IMR-90 (cell line): ENCODE data around the gene MPP7. TPM values are rescaled to one million over a fixed set of nuclear protein-coding genes. Genes with fewer than 3 reads are reported as not detected.

Experiments used
- ATAC-seq: fragments of 200-7000 bp; cut with Tn5 transposase; 2 replicates; pipeline ENCODE4 v1.9.1; 2020; ENCODE audit warnings: low read depth, mild to moderate bottlenecking, moderate library complexity
- BruUV-seq: library from RNA; stranded (reverse); fragments of 400-500 nt; replicated peaks from 2 replicates; lab custom pipeline; 2021; lab: Mats Ljungman, UMichigan
- CTCF ChIA-PET: fragments of 300-600 bp; formaldehyde crosslinking; extraction: SDS; loops from one replicate; lab custom pipeline; 2021; ENCODE audit warnings: antibody characterized with exemption; lab: Yijun Ruan, JAX
- POLR2A ChIA-PET: fragments of 300-600 bp; sonication (Branson Sonifier 250); formaldehyde crosslinking; loops from one replicate; lab custom pipeline; 2022; ENCODE audit warnings: antibody characterized with exemption; ENCODE audit not compliant: unreplicated experiment; lab: Charles Lee
- DNase-seq: peaks from one replicate; pipeline ENCODE4 v3.0.0; 2013
- H2AFZ ChIP-seq: replicated peaks from 2 replicates; pipeline ENCODE3; 2013; ENCODE audit warnings: low read length, mild to moderate bottlenecking; ENCODE audit not compliant: poor library complexity
- H2AK5ac ChIP-seq: 2 replicates; pipeline ENCODE4 v1.6.1; 2013; ENCODE audit warnings: low read depth, low read length, inconsistent platforms
- H2AK9ac ChIP-seq: replicated peaks from 2 replicates; pipeline ENCODE3; 2013; ENCODE audit warnings: mild to moderate bottlenecking, low read depth, low read length, moderate library complexity; ENCODE audit not compliant: poor library complexity
- H2BK120ac ChIP-seq: 2 replicates; pipeline ENCODE4 v1.6.1; 2013; ENCODE audit warnings: low read depth, low read length, inconsistent platforms
- H2BK15ac ChIP-seq: 3 replicates; pipeline ENCODE4 v1.6.1; 2013; ENCODE audit warnings: low read depth, low read length, inconsistent platforms
- H2BK20ac ChIP-seq: 2 replicates; pipeline ENCODE4 v1.6.1; 2013; ENCODE audit warnings: low read depth, mild to moderate bottlenecking, inconsistent platforms, low read length, moderate library complexity
- H2BK5ac ChIP-seq: 2 replicates; pipeline ENCODE4 v1.6.1; 2013; ENCODE audit warnings: mild to moderate bottlenecking, low read depth, low read length, inconsistent platforms; ENCODE audit not compliant: poor library complexity, severe bottlenecking
- H3K14ac ChIP-seq: replicated peaks from 2 replicates; pipeline ENCODE4 v1.6.1; 2013; ENCODE audit warnings: low read depth, low read length, inconsistent platforms
- H3K18ac ChIP-seq: 2 replicates; pipeline ENCODE4 v1.6.1; 2013; ENCODE audit warnings: low read depth, low read length, control low read depth
- H3K23ac ChIP-seq: 2 replicates; pipeline ENCODE4 v1.6.1; 2013; ENCODE audit warnings: low read depth, low read length, inconsistent platforms
- H3K27ac ChIP-seq: 2 replicates; pipeline ENCODE4 v1.5.1; 2013; ENCODE audit warnings: mild to moderate bottlenecking, control low read depth, low read length; ENCODE audit not compliant: insufficient read depth
- H3K27me3 ChIP-seq: 2 replicates; pipeline ENCODE4 v1.6.1; 2013; ENCODE audit warnings: low read length; ENCODE audit not compliant: control insufficient read depth, insufficient read depth
- H3K36me3 ChIP-seq: 2 replicates; pipeline ENCODE4 v1.6.1; 2013; ENCODE audit warnings: low read length, mixed read lengths; ENCODE audit not compliant: control insufficient read depth, insufficient read depth
- H3K4ac ChIP-seq: 2 replicates; pipeline ENCODE4 v1.6.1; 2013; ENCODE audit warnings: low read depth, low read length, inconsistent platforms
- H3K4me1 ChIP-seq: 2 replicates; pipeline ENCODE4 v1.6.1; 2013; ENCODE audit warnings: low read length, mixed read lengths; ENCODE audit not compliant: control insufficient read depth, insufficient read depth
- H3K4me2 ChIP-seq: 2 replicates; pipeline ENCODE4 v1.6.1; 2013; ENCODE audit warnings: low read depth, mild to moderate bottlenecking, control low read depth, low read length, moderate library complexity
- H3K4me3 ChIP-seq: 2 replicates; pipeline ENCODE4 v1.5.1; 2013; ENCODE audit warnings: low read depth, mild to moderate bottlenecking, control low read depth, low read length, moderate library complexity; ENCODE audit not compliant: insufficient read depth
- H3K56ac ChIP-seq: 2 replicates; pipeline ENCODE4 v1.6.1; 2013; ENCODE audit warnings: low read length, inconsistent platforms; ENCODE audit not compliant: insufficient read depth; ENCODE audit errors: extremely low read depth
- H3K79me1 ChIP-seq, 2 experiments: 2 replicates each; pipeline ENCODE4 v1.6.1; 2013; ENCODE audit warnings: low read length in 2 of 2, inconsistent platforms in 1 of 2, low read depth in 1 of 2
- H3K9ac ChIP-seq: 2 replicates; pipeline ENCODE4 v1.6.1; 2013; ENCODE audit warnings: low read depth, low read length, control low read depth
- H3K9me1 ChIP-seq: 2 replicates; pipeline ENCODE4 v1.6.1; 2013; ENCODE audit warnings: low read length, inconsistent platforms; ENCODE audit not compliant: insufficient read depth
- H3K9me3 ChIP-seq: 2 replicates; pipeline ENCODE4 v1.6.1; 2013; ENCODE audit warnings: low read length; ENCODE audit not compliant: control insufficient read depth, insufficient read depth
- H4K20me1 ChIP-seq: 2 replicates; pipeline ENCODE4 v1.6.1; 2013; ENCODE audit warnings: low read length, inconsistent platforms; ENCODE audit not compliant: insufficient read depth
- H4K5ac ChIP-seq: 2 replicates; pipeline ENCODE4 v1.6.1; 2013; ENCODE audit warnings: mild to moderate bottlenecking, low read depth, low read length, control low read depth
- H4K8ac ChIP-seq, 2 experiments: 2 replicates each; pipeline ENCODE4 v1.6.1; 2013; ENCODE audit warnings: low read depth in 2 of 2, low read length in 2 of 2, control low read depth in 1 of 2, inconsistent platforms in 1 of 2
- H4K91ac ChIP-seq: 2 replicates; pipeline ENCODE4 v1.6.1; 2013; ENCODE audit warnings: low read depth, low read length, inconsistent platforms; ENCODE audit not compliant: insufficient read depth
- BHLHE40 ChIP-seq: fragments of 150-350 bp; IDR thresholded peaks from 2 replicates; pipeline ENCODE4 v1.6.1; 2016; ENCODE audit warnings: mild to moderate bottlenecking, low read depth, low read length
- NFE2L2 ChIP-seq: fragments of 150-350 bp; IDR thresholded peaks from 2 replicates; pipeline ENCODE4 v1.6.1; 2016; ENCODE audit warnings: low read depth, mild to moderate bottlenecking, low read length
- POLR2A ChIP-seq: IDR thresholded peaks from 2 replicates; pipeline ENCODE4 v1.6.1; 2012; ENCODE audit warnings: mild to moderate bottlenecking, low read depth, low read length
- SMC3 ChIP-seq: fragments of 150-350 bp; IDR thresholded peaks from 2 replicates; pipeline ENCODE4 v1.6.1; 2016; ENCODE audit warnings: low read depth, mild to moderate bottlenecking, antibody characterized with exemption, low read length, moderate library complexity
- WGBS, 2 experiments: methylation state at CpG; one replicate each; pipeline versions ENCODE4 v1.1.5 to v1.1.7; 2013; ENCODE audit warnings: missing lambda C conversion rate in 2 of 2; ENCODE audit not compliant: insufficient read length in 1 of 2; ENCODE audit errors: extremely low coverage in 2 of 2; 5-methylcytosine and 5-hydroxymethylcytosine counted together
- dilution Hi-C: fragments of 300-500 bp; cut with HindIII; formaldehyde crosslinking; loops from one replicate; pipeline ENCODE4 v1.14.3; 2018; ENCODE audit warnings: low sequenced_read_pairs; ENCODE audit not compliant: unreplicated experiment
- in situ Hi-C: fragments of 300-500 bp; cut with MboI; formaldehyde crosslinking; loops from 3 replicates; pipeline ENCODE4 v1.14.3; 2019; ENCODE audit warnings: low sequenced_read_pairs, inconsistent platforms, mixed read lengths
- intact Hi-C: fragments of 100-400 bp; cut with micrococcal nuclease; formaldehyde crosslinking; loops from 2 replicates; pipeline ENCODE4 v1.10.0; 2022
- polyA plus RNA-seq, 3 experiments: library from polyadenylated mRNA; depleted of rRNA; stranded (reverse); fragments of >200 nt; gene quantifications; 2 replicates each; pipeline ENCODE4 v1.2.3, GENCODE V29; 2012; ENCODE audit warnings: low replicate concordance in 1 of 3
- total RNA-seq: library from RNA; depleted of rRNA; stranded (reverse); fragments of >200 nt; gene quantifications from 2 replicates; pipeline ENCODE4 v1.2.3, GENCODE V29; 2012
- TF ChIP-seq, protein P1 (sequence below): fragments of 150-350 bp; IDR thresholded peaks from 2 replicates; pipeline ENCODE4 v1.6.1; 2016; ENCODE audit warnings: low read depth, mild to moderate bottlenecking, low read length, moderate library complexity, borderline replicate concordance
- TF ChIP-seq, protein P2 (sequence below): fragments of 150-350 bp; IDR thresholded peaks from 2 replicates; pipeline ENCODE4 v1.6.1; 2017; ENCODE audit warnings: mild to moderate bottlenecking, antibody characterized with exemption, low read length, low read depth

MPP7 gene
- total and polyA plus RNA-seq, 2 of the 4 experiments (the other 2 are of a cell fraction), result 0.39 to 1.4 TPM

DNA sequence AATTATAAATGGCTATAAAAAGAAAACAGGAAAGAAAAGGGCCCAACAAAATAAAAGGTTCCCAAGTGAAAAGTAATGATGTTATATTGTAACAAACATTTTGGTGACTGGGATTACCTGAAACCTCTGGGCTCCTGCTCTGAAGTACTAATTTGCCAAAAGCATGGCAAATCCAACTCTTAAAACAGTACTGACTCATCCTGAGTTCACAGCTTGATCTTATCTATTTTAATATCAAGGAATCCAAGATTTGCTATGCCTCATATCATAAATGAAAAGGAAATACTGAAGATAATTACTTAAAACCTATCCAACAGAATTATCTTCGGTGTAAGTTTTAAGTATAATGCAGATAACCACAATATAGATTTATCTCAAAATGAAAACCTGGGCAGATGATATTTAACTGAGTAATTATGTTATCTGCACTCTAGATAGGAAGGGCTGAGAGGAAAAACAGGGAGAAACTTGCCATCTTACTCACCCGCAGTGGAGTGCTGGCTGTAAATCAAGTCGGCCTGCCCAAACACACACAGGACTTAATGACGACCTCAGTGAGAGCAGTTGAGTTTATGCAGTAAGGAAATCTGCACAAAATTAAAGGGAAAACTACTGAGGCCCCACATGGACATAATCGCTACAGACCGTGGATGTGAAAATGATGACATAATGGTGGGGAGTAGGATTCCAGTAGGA is 48.4 kb downstream of the MPP7 start (continued):
- TF ChIP-seq, protein P1, sequence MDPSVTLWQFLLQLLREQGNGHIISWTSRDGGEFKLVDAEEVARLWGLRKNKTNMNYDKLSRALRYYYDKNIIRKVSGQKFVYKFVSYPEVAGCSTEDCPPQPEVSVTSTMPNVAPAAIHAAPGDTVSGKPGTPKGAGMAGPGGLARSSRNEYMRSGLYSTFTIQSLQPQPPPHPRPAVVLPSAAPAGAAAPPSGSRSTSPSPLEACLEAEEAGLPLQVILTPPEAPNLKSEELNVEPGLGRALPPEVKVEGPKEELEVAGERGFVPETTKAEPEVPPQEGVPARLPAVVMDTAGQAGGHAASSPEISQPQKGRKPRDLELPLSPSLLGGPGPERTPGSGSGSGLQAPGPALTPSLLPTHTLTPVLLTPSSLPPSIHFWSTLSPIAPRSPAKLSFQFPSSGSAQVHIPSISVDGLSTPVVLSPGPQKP, result no peak

DNA sequence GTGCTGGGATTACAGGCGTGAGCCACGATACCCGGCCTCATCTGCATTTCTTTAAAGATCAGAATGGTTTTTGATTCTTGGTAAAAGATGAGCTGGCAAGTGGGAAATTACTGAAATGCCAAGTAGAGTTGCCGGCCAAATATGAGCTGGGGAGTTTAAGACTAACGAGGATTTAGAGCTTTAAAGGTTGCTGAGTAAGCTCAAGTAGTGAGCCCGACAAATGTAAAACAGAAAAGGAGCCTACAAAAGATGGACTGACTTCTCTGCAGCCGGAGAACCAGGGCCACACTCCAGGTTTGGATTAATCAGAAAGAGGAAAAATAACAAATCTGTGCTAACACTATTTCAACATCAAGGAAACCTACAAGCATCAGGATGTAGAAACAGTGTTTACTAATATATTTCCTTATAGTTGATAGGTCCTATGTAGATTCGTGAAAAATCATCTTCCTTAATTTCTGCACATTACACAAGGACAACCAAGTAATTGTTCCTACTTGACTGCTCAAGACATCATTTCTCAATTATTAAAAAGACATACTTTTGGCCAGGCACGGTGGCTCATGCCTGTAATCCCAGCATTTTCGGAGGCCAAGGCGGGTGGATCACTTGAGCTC is 49.6 kb downstream of the MPP7 start:
- in situ Hi-C loops, result loop anchor here (5.0 kb wide), 1 partner anchor 129 kb away; no protein-coding TSS in a partner anchor
- H3K4me3 ChIP-seq, result no peak overlapping the region
- intact Hi-C loops, result no loop called here

More for the DNA sequence above, 49.6 kb downstream of the MPP7 start:
- Histone ChIP-seq H3K23ac (no peak overlapping the region), H4K91ac (no peak overlapping the region), H3K9me3 (no peaks in the 10 kb centered on the region), H2BK15ac (no peak overlapping the region), H3K9me1 (no peaks in the 10 kb centered on the region), H3K4me1 (peaks cover 2% of the 10 kb centered on the region; the same call in 1 of the 2 replicates), H3K9ac (no peak overlapping the region), H2BK5ac (no peak overlapping the region), H3K4ac (no peak overlapping the region), H3K27me3 (peaks cover 11% of the 10 kb centered on the region; the same call in 1 of the 2 replicates), H2BK120ac (no peak overlapping the region), H4K5ac (no peak overlapping the region), H2AFZ (no peak overlapping the region), H2BK20ac (no peak overlapping the region), H3K36me3 (no peaks in the 10 kb centered on the region), H4K20me1 (no peaks in the 10 kb centered on the region), H4K8ac (no peak overlapping the region), H2AK9ac (no peak overlapping the region), H3K27ac (no peak overlapping the region), H2AK5ac (no peak overlapping the region), H3K79me1 (no peaks in the 10 kb centered on the region), H3K14ac (no peak overlapping the region), H3K4me2 (no peak overlapping the region), H3K56ac (no peak overlapping the region), H3K18ac (no peak overlapping the region)
- BruUV-seq, result no TSS peak
- 92% methylated on average over 6 of the region's 11 CpGs; no CpG with 5 or more reads in 1 of the 2 experiments for WGBS, 2 experiments
- ATAC-seq (no peak), DNase-seq (no peak)
- ChIA-PET CTCF (interaction anchor here (0.8 to 4.3 kb wide), 2 partner anchors 12 to 128 kb away, joined by 3 to 41 read pairs; no protein-coding TSS in a partner anchor), POLR2A (no interaction called here)
- dilution Hi-C loops, result loop anchor here (25.0 kb wide), 1 partner anchor 134 kb away; no protein-coding TSS in a partner anchor
- no peak for TF ChIP-seq POLR2A
- no peak for TF ChIP-seq NFE2L2
- no peak for TF ChIP-seq SMC3
- TF ChIP-seq, protein P2, sequence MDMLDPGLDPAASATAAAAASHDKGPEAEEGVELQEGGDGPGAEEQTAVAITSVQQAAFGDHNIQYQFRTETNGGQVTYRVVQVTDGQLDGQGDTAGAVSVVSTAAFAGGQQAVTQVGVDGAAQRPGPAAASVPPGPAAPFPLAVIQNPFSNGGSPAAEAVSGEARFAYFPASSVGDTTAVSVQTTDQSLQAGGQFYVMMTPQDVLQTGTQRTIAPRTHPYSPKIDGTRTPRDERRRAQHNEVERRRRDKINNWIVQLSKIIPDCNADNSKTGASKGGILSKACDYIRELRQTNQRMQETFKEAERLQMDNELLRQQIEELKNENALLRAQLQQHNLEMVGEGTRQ, result no peak
- no peak for TF ChIP-seq BHLHE40
